ENCODE measurements around the gene NDUFB6.
A peak's percentile ranks its signal among the peaks of the same experiment; 100 is the strongest.
"Not testable (repeated sequence)": the region's sequence is repeated elsewhere in the genome, so short reads cannot be mapped to it uniquely, and the experiment has no call there.

NDUFB6 gene

GRCh38 chr9:32572900-32573523 is at the start of gene NDUFB6:
Gene NDUFB6 (minus strand): TSS chr9:32573159. CDS start chr9:32573060, 99 bp downstream.
- DNase-seq = peak; percentile 93

GRCh38 chr9:32618261-32618660 is 45.3 kb upstream of the NDUFB6 start:
- DNase-seq = peak; percentile 31

GRCh38 chr9:32606811-32607210 is 33.9 kb upstream of the NDUFB6 start:
- no peak for DNase-seq

GRCh38 chr9:32603914-32604852 is 31.2 kb upstream of the NDUFB6 start:
- peak; percentile 69 for DNase-seq

GRCh38 chr9:32599021-32599420 is 26.1 kb upstream of the NDUFB6 start:
- not testable (repeated sequence) for DNase-seq

- no peak for DNase-seq
Measured at GRCh38 chr9:32596936-32597335, 24.0 kb upstream of the NDUFB6 start.

GRCh38 chr9:32596096-32596865 is 23.3 kb upstream of the NDUFB6 start:
- no peak for DNase-seq

GRCh38 chr9:32590898-32591297 is 17.9 kb upstream of the NDUFB6 start:
- DNase-seq = no peak

- no peak for DNase-seq
Measured at GRCh38 chr9:32590476-32590875, 17.5 kb upstream of the NDUFB6 start.

GRCh38 chr9:32589083-32589723 is 16.2 kb upstream of the NDUFB6 start:
- DNase-seq = peak; percentile 54

GRCh38 chr9:32587901-32588300 is 14.9 kb upstream of the NDUFB6 start:
- peak; percentile 1 for DNase-seq

- DNase-seq = no peak
Measured at GRCh38 chr9:32584784-32585183, 11.8 kb upstream of the NDUFB6 start.

- DNase-seq = peak; percentile 68
Measured at GRCh38 chr9:32581512-32582143, 8.7 kb upstream of the NDUFB6 start.

- DNase-seq = peak; percentile 21
Measured at GRCh38 chr9:32580631-32581300, 7.8 kb upstream of the NDUFB6 start.

GRCh38 chr9:32579706-32580331 is 6.9 kb upstream of the NDUFB6 start:
- DNase-seq = peak; percentile 63

GRCh38 chr9:32578976-32579375 is 6.0 kb upstream of the NDUFB6 start:
- DNase-seq = no peak

- no peak for DNase-seq
Measured at GRCh38 chr9:32577316-32577715, 4.4 kb upstream of the NDUFB6 start.

- DNase-seq = no peak
Measured at GRCh38 chr9:32574858-32575257, 1.9 kb upstream of the NDUFB6 start.

- no peak for DNase-seq
Measured at GRCh38 chr9:32573821-32574220, 862 bp upstream of the NDUFB6 start.

- peak; percentile 83 for DNase-seq
Measured at GRCh38 chr9:32571969-32572899, 725 bp downstream of the NDUFB6 start.
